A673 (cell line): ENCODE results near the gene SLC7A5. TPM values are rescaled to one million over a fixed set of nuclear protein-coding genes. Genes with fewer than 3 reads are reported as not detected.
A peak's percentile ranks its signal among the peaks of the same experiment; 100 is the strongest.

ENCODE experiments used
- BruUV-seq: library from RNA; stranded (reverse); fragments of 400-500 nt; replicated peaks from 2 replicates; lab custom pipeline; 2021; lab: Mats Ljungman, UMichigan
- CTCF ChIA-PET: fragments of 300-600 bp; sonication (Branson Sonifier 250); formaldehyde crosslinking; loops from one replicate; lab custom pipeline; 2022; ENCODE audit warnings: antibody characterized with exemption; lab: Charles Lee
- POLR2A ChIA-PET: fragments of 300-600 bp; sonication (Branson Sonifier 250); formaldehyde crosslinking; loops from one replicate; lab custom pipeline; 2022; ENCODE audit warnings: antibody characterized with exemption; ENCODE audit not compliant: low non-redundant PET; lab: Charles Lee
- DNase-seq: peaks from one replicate; pipeline ENCODE4 v3.0.0-alpha.2; 2015; ENCODE audit warnings: low spot score
- H3K27ac ChIP-seq: fragments of 200-600 bp; sonication (generic); 2 replicates; pipeline ENCODE4 v1.5.1; 2016; ENCODE audit warnings: mixed run types, low read depth, mild to moderate bottlenecking, mixed read lengths, antibody characterized with exemption, low read length; ENCODE audit not compliant: poor library complexity, severe bottlenecking
- H3K27me3 ChIP-seq: fragments of 200-600 bp; sonication (generic); replicated peaks from 2 replicates; pipeline ENCODE4 v1.6.1; 2017; ENCODE audit warnings: mixed run types, low read depth, mild to moderate bottlenecking, mixed read lengths, antibody characterized with exemption, low read length; ENCODE audit not compliant: insufficient read depth, poor library complexity
- H3K36me3 ChIP-seq: fragments of 200-600 bp; sonication (generic); 2 replicates; pipeline ENCODE4 v1.6.1; 2016; ENCODE audit warnings: mixed run types, mild to moderate bottlenecking, mixed read lengths, antibody characterized with exemption, low read length; ENCODE audit not compliant: insufficient read depth, poor library complexity, severe bottlenecking
- H3K4me1 ChIP-seq: fragments of 200-600 bp; sonication (generic); 2 replicates; pipeline ENCODE4 v1.6.1; 2017; ENCODE audit warnings: mixed run types, mild to moderate bottlenecking, mixed read lengths, antibody characterized with exemption, low read length; ENCODE audit not compliant: insufficient read depth, poor library complexity, severe bottlenecking
- H3K4me3 ChIP-seq: fragments of 200-600 bp; sonication (generic); 2 replicates; pipeline ENCODE4 v1.5.1; 2016; ENCODE audit warnings: low read depth, mixed run types, mild to moderate bottlenecking, mixed read lengths, low read length; ENCODE audit not compliant: poor library complexity, severe bottlenecking
- H3K9me3 ChIP-seq: fragments of 200-600 bp; sonication (generic); 2 replicates; pipeline ENCODE4 v1.6.1; 2016; ENCODE audit warnings: mixed run types, low read depth, mild to moderate bottlenecking, mixed read lengths, antibody characterized with exemption, low read length; ENCODE audit not compliant: poor library complexity, severe bottlenecking
- EZH2 ChIP-seq: fragments of 200-600 bp; sonication (generic); IDR thresholded peaks from 2 replicates; pipeline ENCODE4 v1.6.1; 2017; ENCODE audit warnings: borderline replicate concordance, low read depth, mild to moderate bottlenecking, mixed read lengths, antibody characterized with exemption, low read length; ENCODE audit not compliant: poor library complexity, severe bottlenecking
- intact Hi-C: fragments of 100-400 bp; cut with micrococcal nuclease; formaldehyde crosslinking; loops from one replicate; pipeline ENCODE4 v1.10.0; 2022; ENCODE audit not compliant: unreplicated experiment
- total RNA-seq: library from RNA; stranded (reverse); gene quantifications from 2 replicates; pipeline ENCODE4 v1.2.3, GENCODE V29; 2021
- TF ChIP-seq, protein P1 (sequence below): fragments of 300-800, 200-600 bp; sonication (generic); conservative IDR thresholded peaks from 2 replicates; pipeline ENCODE4 v1.5.1; 2017; ENCODE audit warnings: low read depth, mild to moderate bottlenecking, antibody characterized with exemption, low read length, moderate library complexity, mixed read lengths

SLC7A5 gene
- total RNA-seq, 1 experiment from 2014 or later = 371 TPM

DNA sequence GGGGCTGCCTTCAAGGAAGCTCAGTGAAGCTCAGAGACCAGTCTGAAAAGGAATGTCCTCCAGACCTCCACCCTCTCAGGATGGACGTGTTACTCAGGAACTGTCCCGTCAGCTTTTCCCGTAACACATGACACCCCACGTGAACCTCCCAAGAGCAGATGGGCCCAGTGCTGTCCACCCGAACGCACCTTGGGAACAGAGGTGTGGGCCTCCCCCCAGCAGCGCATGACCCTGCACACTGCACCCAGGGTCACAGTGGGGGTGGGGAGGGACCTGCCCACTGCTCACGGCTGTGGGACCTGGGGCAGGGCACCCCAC lies 21.9 kb downstream of the SLC7A5 start:
- intact Hi-C loops = no loop called here
- CTCF ChIA-PET = no interaction called here
- no peak for TF ChIP-seq EZH2
- TF ChIP-seq, protein P1, sequence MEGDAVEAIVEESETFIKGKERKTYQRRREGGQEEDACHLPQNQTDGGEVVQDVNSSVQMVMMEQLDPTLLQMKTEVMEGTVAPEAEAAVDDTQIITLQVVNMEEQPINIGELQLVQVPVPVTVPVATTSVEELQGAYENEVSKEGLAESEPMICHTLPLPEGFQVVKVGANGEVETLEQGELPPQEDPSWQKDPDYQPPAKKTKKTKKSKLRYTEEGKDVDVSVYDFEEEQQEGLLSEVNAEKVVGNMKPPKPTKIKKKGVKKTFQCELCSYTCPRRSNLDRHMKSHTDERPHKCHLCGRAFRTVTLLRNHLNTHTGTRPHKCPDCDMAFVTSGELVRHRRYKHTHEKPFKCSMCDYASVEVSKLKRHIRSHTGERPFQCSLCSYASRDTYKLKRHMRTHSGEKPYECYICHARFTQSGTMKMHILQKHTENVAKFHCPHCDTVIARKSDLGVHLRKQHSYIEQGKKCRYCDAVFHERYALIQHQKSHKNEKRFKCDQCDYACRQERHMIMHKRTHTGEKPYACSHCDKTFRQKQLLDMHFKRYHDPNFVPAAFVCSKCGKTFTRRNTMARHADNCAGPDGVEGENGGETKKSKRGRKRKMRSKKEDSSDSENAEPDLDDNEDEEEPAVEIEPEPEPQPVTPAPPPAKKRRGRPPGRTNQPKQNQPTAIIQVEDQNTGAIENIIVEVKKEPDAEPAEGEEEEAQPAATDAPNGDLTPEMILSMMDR = no peak
- peak overlapping the region; percentile 60 for H3K27ac ChIP-seq
- no peak for DNase-seq
- BruUV-seq = no TSS peak
- no peaks in the 10 kb centered on the region for H3K27me3 ChIP-seq
- peaks cover 46% of the 10 kb centered on the region for H3K4me1 ChIP-seq
- no peak overlapping the region for H3K4me3 ChIP-seq
- peaks cover 82% of the 10 kb centered on the region for H3K36me3 ChIP-seq
- POLR2A ChIA-PET = interaction anchor here (0.7 kb wide), 1 partner anchor 46 kb away, joined by 4 read pairs; no protein-coding TSS in a partner anchor
- H3K9me3 ChIP-seq = no peaks in the 10 kb centered on the region

DNA sequence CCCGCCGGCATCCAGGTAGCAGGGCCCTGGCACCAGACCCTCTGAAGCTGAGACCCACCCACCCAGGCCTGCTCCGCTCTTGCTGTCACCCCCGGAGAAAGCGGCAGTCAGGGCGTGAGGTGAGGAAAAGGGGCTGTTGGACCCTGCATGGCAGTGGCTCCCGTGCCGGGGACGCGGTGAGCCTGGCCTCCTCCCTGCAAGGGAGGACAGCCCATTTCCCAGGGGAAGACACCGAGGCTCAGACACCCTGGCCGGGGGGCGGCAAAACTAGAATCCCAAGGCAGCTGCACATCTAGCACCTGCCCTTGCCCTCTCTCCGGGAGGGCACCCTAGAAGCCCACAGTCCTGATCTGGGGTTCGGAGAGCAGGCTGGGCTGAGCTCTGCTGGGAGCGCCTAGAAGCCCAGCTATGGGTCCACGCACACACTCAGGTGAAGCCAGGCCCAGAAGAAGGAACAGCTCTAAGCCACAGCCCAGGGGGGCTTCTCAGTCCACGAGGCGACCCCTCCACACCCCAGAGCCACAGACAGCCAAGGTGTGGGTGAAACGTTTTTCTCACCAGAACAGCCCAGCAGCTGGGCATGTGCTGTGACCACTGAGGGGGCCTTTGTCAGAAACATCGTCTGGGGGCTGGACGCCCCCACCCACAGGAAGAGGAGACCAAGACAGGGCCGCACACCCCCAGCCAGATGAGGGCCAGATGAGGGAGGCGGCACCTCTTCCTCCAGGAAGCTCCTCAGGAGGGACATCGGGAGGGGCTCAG lies 22.4 kb downstream of the SLC7A5 start:
- Histone ChIP-seq H3K27ac (peak overlapping the region; percentile 60), H3K9me3 (no peaks in the 10 kb centered on the region), H3K27me3 (no peaks in the 10 kb centered on the region), H3K36me3 (peaks cover 82% of the 10 kb centered on the region), H3K4me1 (peaks cover 40% of the 10 kb centered on the region), H3K4me3 (no peak overlapping the region)
- DNase-seq = no peak
- CTCF ChIA-PET = no interaction called here
- no TSS peak for BruUV-seq
- no peak for TF ChIP-seq EZH2
- TF ChIP-seq, protein P1 = no peak
- intact Hi-C loops = no loop called here
- POLR2A ChIA-PET = no interaction called here

DNA sequence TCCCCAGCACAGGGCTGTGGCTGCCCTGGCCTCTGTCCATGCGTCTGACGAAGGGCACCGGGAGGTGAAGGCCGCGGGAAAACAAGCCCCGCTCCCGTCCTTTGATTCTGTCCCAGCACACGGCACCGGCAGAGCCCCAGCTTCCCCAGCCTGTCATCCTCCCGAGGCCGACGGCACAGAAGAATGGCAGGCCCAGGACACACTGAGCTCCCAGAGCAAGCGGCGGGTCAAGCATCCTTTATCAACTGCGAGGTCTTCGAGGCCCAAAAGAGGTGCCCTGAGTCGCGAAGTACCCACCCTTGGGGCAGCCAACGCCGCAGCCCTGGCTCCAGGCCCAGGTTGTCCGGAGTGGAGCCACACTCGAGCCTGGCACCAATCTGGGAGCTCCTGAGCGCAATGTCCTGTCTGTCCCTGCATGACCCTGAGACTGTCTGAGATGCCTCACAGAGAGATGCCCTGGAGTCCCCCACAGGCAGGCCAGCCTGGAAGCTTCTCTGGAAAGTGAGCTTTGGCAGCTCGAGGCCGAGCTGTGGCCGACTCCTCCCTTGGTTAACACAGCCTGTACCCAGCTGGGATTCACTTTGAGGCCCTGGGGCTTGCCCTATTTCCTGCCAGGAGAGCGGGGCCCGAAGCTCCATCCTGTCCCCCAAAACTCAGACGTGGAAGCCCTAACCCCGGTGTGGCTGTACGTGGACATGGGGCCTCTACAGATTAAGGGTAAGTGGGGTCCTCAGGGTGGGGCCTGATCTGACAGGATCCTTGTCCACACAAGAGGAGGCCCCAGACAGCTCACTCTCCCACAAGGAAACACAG lies 23.3 kb downstream of the SLC7A5 start:
- intact Hi-C loops = no loop called here
- Histone ChIP-seq H3K27ac (no peak overlapping the region), H3K27me3 (no peaks in the 10 kb centered on the region), H3K9me3 (no peaks in the 10 kb centered on the region), H3K4me1 (peaks cover 32% of the 10 kb centered on the region), H3K4me3 (no peak overlapping the region), H3K36me3 (peaks cover 82% of the 10 kb centered on the region)
- TF ChIP-seq EZH2 = no peak
- TF ChIP-seq, protein P1 = no peak
- ChIA-PET CTCF (interaction anchor here (0.9 kb wide), 1 partner anchor 25 kb away, joined by 4 read pairs; no protein-coding TSS in a partner anchor), POLR2A (no interaction called here)
- DNase-seq = no peak
- BruUV-seq = no TSS peak
